Esophagus squamous epithelium (tissue), 5 donors: ENCODE results near the gene DNAJB8. TPM values are rescaled to one million over a fixed set of nuclear protein-coding genes. Genes with fewer than 3 reads are reported as not detected.

Source experiments
- DNase-seq: peaks from one replicate; lab custom pipeline; 2025; lab: John Stamatoyannopoulos, UW
- H3K27ac ChIP-seq, 4 donors: fragments of 200-600 bp; sonication (generic); one replicate each; pipeline ENCODE4 v1.5.1; 2016 to 2019; ENCODE audit warnings: mild to moderate bottlenecking in 1 of 4
- H3K27me3 ChIP-seq, 4 donors: fragments of 200-600 bp; sonication (generic); 1 replicate in 3 of 4; 2 replicates in 1 of 4; pipeline versions ENCODE4 v1.5.1 to v1.6.0; 2017 to 2021; ENCODE audit warnings: antibody characterized with exemption in 1 of 4
- H3K36me3 ChIP-seq, 3 donors: fragments of 200-600 bp; sonication (generic); one replicate each; pipeline ENCODE4 v1.5.1; 2016 to 2019
- H3K4me1 ChIP-seq, 3 donors: fragments of 200-600 bp; sonication (generic); one replicate each; pipeline ENCODE4 v1.5.1; 2017 to 2019
- H3K4me3 ChIP-seq, 4 donors: fragments of 200-600 bp; sonication (generic); 1 replicate in 3 of 4; 2 replicates in 1 of 4; pipeline ENCODE4 v1.5.1; 2016 to 2019; ENCODE audit warnings: mild to moderate bottlenecking in 2 of 4, moderate library complexity in 1 of 4
- H3K9me3 ChIP-seq, 3 donors: fragments of 200-600 bp; sonication (generic); one replicate each; pipeline ENCODE4 v1.5.1; 2016 to 2019
- POLR2A ChIP-seq, 4 donors: fragments of 450-650 bp; IDR thresholded peaks; one replicate each; pipeline ENCODE4 v1.6.1; 2017; ENCODE audit warnings: antibody characterized with exemption in 4 of 4, mild to moderate bottlenecking in 4 of 4, moderate library complexity in 3 of 4
- WGBS, 2 donors: methylation state at CpG; one replicate each; pipeline ENCODE4 v1.1.5; 2018; 5-methylcytosine and 5-hydroxymethylcytosine counted together
- intact Hi-C: fragments of 100-400 bp; cut with DNase I; formaldehyde crosslinking; loops from one replicate; pipeline ENCODE4 v1.15.0; 2022
- total RNA-seq, 4 donors: library from RNA; depleted of rRNA; stranded (reverse); fragments of >200 nt; gene quantifications; one replicate each; pipeline ENCODE4 v1.1.0, GENCODE V29; 2016
- TF ChIP-seq, protein P1 (sequence below), 6 experiments: fragments of 450-650 bp in 4 of 6; fragments of 200-600 bp in 2 of 6; sonication (generic) in 2 of 6; IDR thresholded peaks; one replicate each; pipeline ENCODE4 v1.5.1; 2016 to 2019; ENCODE audit warnings: antibody characterized with exemption in 6 of 6, mild to moderate bottlenecking in 4 of 6, moderate library complexity in 4 of 6
- donor health status: DM: yes; HTN: yes; CAD: no.

The DNAJB8 gene
- total RNA-seq, 4 donors from 2014 or later = not detected

DNA sequence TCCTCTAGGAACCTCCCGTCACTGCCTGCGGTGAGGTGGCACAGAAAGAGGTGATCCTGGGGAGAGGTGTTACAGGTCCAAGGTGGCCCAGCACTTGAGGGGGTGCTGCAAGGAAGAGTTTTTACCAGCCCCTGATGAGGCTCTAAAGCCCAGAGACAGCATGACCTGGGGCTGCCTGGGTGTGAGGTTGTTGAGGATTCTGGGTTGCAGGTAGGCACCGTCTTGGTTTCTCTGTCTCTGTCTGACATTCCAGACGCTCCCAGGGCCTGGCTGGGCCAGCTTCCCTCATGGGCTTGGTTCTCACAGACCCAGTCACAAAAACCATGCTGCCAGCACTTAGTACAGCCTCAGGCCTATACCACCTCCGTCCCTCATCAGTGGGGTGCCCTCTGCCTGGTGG lies 31.1 kb downstream of the DNAJB8 start:
- WGBS, 2 donors = 85 to 86% methylated on average over 1 to 5 of the region's 5 CpGs
- H3K36me3 ChIP-seq = no peaks in the 10 kb centered on the region
- peaks cover 4 to 14% (median 11%) of the 10 kb centered on the region in 3 donors for H3K4me1 ChIP-seq
- TF ChIP-seq POLR2A (IDR thresholded peaks at IDR 0.05) = no peak
- TF ChIP-seq, protein P1, sequence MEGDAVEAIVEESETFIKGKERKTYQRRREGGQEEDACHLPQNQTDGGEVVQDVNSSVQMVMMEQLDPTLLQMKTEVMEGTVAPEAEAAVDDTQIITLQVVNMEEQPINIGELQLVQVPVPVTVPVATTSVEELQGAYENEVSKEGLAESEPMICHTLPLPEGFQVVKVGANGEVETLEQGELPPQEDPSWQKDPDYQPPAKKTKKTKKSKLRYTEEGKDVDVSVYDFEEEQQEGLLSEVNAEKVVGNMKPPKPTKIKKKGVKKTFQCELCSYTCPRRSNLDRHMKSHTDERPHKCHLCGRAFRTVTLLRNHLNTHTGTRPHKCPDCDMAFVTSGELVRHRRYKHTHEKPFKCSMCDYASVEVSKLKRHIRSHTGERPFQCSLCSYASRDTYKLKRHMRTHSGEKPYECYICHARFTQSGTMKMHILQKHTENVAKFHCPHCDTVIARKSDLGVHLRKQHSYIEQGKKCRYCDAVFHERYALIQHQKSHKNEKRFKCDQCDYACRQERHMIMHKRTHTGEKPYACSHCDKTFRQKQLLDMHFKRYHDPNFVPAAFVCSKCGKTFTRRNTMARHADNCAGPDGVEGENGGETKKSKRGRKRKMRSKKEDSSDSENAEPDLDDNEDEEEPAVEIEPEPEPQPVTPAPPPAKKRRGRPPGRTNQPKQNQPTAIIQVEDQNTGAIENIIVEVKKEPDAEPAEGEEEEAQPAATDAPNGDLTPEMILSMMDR (IDR thresholded peaks at IDR 0.05) = no peak
- DNase-seq = no peak
- intact Hi-C loops = loop anchor here (10.0 kb wide), 1 partner anchor 149 kb away; no protein-coding TSS in a partner anchor
- H3K4me3 ChIP-seq = no peak overlapping the region
- peaks cover 7 to 89% (median 10%) of the 10 kb centered on the region in 4 donors for H3K27me3 ChIP-seq
- no peak overlapping the region for H3K27ac ChIP-seq
- H3K9me3 ChIP-seq = no peaks in the 10 kb centered on the region

DNA sequence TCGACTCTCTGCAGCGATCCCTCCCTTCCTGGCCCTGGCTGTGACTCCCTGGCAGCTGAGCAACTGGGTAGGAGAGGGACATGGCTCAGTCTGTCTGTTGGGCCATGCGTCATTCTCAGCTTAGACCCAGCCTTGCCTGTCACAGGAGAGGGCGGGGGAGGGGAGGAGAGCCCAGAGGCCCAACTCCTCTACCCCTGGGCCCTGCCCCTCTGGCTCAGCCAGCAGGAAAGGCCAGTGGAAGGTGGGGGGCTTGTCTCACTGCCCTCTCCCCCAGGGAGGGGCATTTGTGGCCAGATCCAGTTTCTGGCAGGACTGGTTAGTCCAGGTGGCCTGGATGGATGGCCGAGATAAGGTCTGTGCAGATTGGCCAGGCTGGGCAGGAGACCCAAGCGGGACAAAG lies 31.6 kb downstream of the DNAJB8 start:
- intact Hi-C loops = loop anchor here (10.0 kb wide), 1 partner anchor 150 kb away; no protein-coding TSS in a partner anchor
- Histone ChIP-seq H3K36me3 (no peaks in the 10 kb centered on the region), H3K27ac (no peak overlapping the region), H3K4me3 (no peak overlapping the region), H3K4me1 (peaks cover 4 to 14% (median 11%) of the 10 kb centered on the region in 3 donors), H3K9me3 (no peaks in the 10 kb centered on the region), H3K27me3 (peaks cover 7 to 94% (median 10%) of the 10 kb centered on the region in 4 donors)
- WGBS, 2 donors = 68 to 70% methylated on average over 3 to 5 of the region's 6 CpGs
- DNase-seq = no peak
- no peak for TF ChIP-seq POLR2A (IDR thresholded peaks at IDR 0.05)
- TF ChIP-seq, protein P1 (IDR thresholded peaks at IDR 0.05) = no peak

DNA sequence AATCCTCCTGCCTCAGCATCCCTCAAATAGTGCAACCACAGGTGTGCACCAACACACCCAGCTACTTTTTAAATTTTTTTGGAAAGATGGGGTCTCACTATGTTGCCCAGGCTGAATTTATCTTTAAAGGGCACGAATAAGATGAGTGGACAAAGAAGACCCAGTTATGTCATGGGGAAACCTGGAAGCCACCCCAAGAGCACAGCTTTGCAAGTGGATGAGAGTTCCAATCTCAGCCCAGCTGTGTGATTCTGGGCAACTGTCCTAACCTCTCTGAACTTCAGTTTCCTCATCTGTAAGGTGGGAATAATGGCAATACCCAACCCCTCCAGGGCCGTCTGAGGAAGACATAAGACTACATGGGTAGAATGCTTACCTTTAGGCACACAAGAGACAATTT lies 32.2 kb downstream of the DNAJB8 start:
- DNase-seq = no peak
- no peaks in the 10 kb centered on the region for H3K36me3 ChIP-seq
- intact Hi-C loops = loop anchor here (10.0 kb wide), 1 partner anchor 150 kb away; no protein-coding TSS in a partner anchor
- H3K27ac ChIP-seq = no peak overlapping the region
- no peaks in the 10 kb centered on the region for H3K9me3 ChIP-seq
- no peak overlapping the region for H3K4me3 ChIP-seq
- H3K4me1 ChIP-seq = peaks cover 4 to 14% (median 11%) of the 10 kb centered on the region in 3 donors
- WGBS, 2 donors = 79 to 89% methylated on average over 2 of the region's 2 CpGs
- H3K27me3 ChIP-seq = peaks cover 7 to 94% (median 10%) of the 10 kb centered on the region in 4 donors
- TF ChIP-seq POLR2A (IDR thresholded peaks at IDR 0.05) = no peak
- TF ChIP-seq, protein P1 (IDR thresholded peaks at IDR 0.05) = no peak

DNA sequence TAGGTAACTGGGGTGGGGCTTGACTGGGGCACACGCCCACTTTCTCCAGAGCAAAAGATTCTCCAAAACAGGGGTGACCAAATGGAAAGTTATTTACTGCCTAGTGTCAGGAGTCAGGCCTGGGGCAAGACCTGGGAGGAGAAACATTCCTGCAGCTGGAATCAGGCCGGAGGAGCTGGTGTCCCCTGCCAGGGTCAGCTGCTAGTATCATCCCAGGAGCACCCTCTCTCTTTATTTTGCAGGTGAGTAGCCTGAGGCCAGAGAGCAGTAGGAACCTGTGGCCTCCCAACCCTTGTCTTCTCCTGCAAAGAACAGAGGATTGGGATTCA lies 32.9 kb downstream of the DNAJB8 start:
- Histone ChIP-seq H3K4me3 (no peak overlapping the region), H3K27ac (no peak overlapping the region), H3K4me1 (peaks cover 4 to 14% (median 11%) of the 10 kb centered on the region in 3 donors), H3K27me3 (peaks cover 7 to 94% (median 10%) of the 10 kb centered on the region in 4 donors), H3K9me3 (no peaks in the 10 kb centered on the region), H3K36me3 (no peaks in the 10 kb centered on the region)
- WGBS, 2 donors = 38% methylated on average over 1 of the region's 2 CpGs; no CpG with 5 or more reads in 1 of the 2 donors
- TF ChIP-seq POLR2A (IDR thresholded peaks at IDR 0.05) = no peak
- TF ChIP-seq, protein P1 (IDR thresholded peaks at IDR 0.05) = no peak
- intact Hi-C loops = loop anchor here (10.0 kb wide), 1 partner anchor 151 kb away; no protein-coding TSS in a partner anchor
- DNase-seq = no peak

DNA sequence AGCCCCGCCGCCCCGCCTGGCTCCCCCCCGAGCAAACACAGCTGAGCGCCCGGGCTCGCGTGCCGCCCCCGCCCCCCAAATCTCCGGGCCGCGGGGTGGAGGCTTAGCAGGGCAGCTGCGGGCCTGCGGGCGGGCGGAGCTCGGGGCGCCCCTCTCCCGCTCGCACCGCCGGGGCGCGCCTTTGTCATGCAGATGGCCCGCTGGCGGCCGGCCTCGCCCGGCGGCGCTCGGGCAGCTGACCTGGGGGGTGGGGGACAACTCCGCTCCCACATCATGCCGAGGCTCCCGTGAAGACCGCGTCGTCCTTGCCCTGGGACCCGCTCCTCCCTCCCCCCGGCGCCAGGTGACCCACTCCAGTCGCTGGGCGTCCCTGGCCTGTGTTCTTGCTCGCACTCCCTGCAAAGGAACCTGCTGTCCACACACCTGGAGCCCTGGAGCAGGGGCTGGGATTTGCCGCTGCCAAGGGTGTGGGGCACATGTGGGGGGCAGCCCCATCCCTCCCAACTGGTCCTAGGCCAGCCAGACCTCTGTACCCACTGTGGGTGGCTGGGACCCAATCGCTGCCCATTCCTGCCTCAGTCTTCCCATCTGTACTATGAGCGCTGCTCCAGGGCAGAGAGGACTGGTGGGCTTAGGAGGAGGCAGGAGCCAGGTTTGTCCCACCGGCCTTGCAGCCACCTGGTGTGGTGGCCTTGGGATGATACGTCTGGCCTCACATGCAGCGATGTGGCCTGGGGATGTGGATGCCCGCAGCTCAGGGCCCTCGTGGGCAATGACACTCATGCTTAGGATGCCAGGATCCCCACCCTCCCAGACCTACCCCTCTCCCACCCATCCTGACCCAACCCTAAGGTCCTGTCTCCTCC lies 33.5 kb downstream of the DNAJB8 start:
- DNase-seq = no peak
- TF ChIP-seq, protein P1 (IDR thresholded peaks at IDR 0.05) = no peak
- TF ChIP-seq POLR2A (IDR thresholded peaks at IDR 0.05) = no peak
- 67 to 75% methylated on average over 4 to 6 of the region's 53 CpGs for WGBS, 2 donors
- H3K36me3 ChIP-seq = no peaks in the 10 kb centered on the region
- peak overlapping the region in 3 of 4 donors; percentile 2 to 58 (median 40) for H3K4me3 ChIP-seq
- peaks cover 7 to 94% (median 10%) of the 10 kb centered on the region in 4 donors for H3K27me3 ChIP-seq
- intact Hi-C loops = loop anchor here (10.0 kb wide), 1 partner anchor 152 kb away; no protein-coding TSS in a partner anchor
- H3K9me3 ChIP-seq = no peaks in the 10 kb centered on the region
- H3K4me1 ChIP-seq = peaks cover 4 to 14% (median 11%) of the 10 kb centered on the region in 3 donors
- H3K27ac ChIP-seq = no peak overlapping the region
